Bronchial epithelial cell (primary cell): ENCODE data around the gene HAS3. TPM values are rescaled to one million over a fixed set of nuclear protein-coding genes. Genes with fewer than 3 reads are reported as not detected.
"Not testable (repeated sequence)": the region's sequence is repeated elsewhere in the genome, so short reads cannot be mapped to it uniquely, and the experiment has no call there.

Source experiments
- DNase-seq: peaks from one replicate; pipeline ENCODE4 v3.0.0-alpha.2; 2010; ENCODE audit warnings: low read depth
- FAIRE-seq: peaks from 2 replicates; lab custom pipeline; 2011; peaks lifted over from hg19 to GRCh38; lab: Jason Lieb, UNC
- H3K27me3 ChIP-seq: 2 replicates; pipeline ENCODE4 v1.5.1; 2011; ENCODE audit warnings: low read length; ENCODE audit not compliant: control insufficient read depth, insufficient read depth
- H3K36me3 ChIP-seq: 2 replicates; pipeline ENCODE4 v1.5.1; 2011; ENCODE audit warnings: low read length; ENCODE audit not compliant: control insufficient read depth, insufficient read depth
- H3K4me3 ChIP-seq: 2 replicates; pipeline ENCODE4 v1.5.1; 2011; ENCODE audit warnings: mild to moderate bottlenecking, low read depth, low read length, control low read depth
- CTCF ChIP-seq: IDR thresholded peaks from 2 replicates; pipeline ENCODE4 v1.5.1; 2011; ENCODE audit warnings: mild to moderate bottlenecking, moderate library complexity, low read length, control low read depth, inconsistent platforms; ENCODE audit not compliant: insufficient read depth, severe bottlenecking
- total RNA-seq: library from RNA; depleted of rRNA; stranded (reverse); fragments of >200 nt; gene quantifications from 2 replicates; pipeline ENCODE4 v1.2.1, GENCODE V29; 2014

Gene HAS3
- total RNA-seq, 1 donor from 2014 or later, result 8.4 TPM

DNA sequence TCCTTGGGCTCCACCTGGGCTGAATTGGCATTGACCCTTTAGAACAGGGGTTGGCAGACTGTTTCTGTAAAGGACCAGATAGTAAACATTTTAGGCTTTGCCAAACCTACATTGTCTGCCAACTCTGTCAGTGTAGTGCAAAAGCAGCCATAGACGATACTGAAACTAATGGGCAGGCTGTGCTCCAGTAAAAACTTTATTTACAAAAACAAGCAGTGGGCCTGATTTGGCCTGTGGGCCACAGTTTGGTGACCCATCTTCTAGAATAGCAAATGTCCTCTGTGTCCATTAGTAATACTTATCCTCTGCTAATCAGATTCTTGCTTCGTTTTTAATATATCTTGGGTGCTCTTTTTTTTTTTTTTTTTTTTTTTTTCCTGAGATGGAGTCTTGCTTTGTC, 33.2 kb downstream of the HAS3 start:
- no peaks in the 10 kb centered on the region for H3K27me3 ChIP-seq
- H3K4me3 ChIP-seq, result no peak overlapping the region
- no peak for DNase-seq
- FAIRE-seq, result no peak
- peaks cover 15% of the 10 kb centered on the region for H3K36me3 ChIP-seq
- TF ChIP-seq CTCF, result no peak

- peaks cover 15% of the 10 kb centered on the region for H3K36me3 ChIP-seq
- not testable (repeated sequence) for H3K27me3 ChIP-seq, H3K4me3 ChIP-seq, FAIRE-seq, DNase-seq
Measured at GRCh38 chr16:69139464-69139863, 34.0 kb downstream of the HAS3 start.

DNA sequence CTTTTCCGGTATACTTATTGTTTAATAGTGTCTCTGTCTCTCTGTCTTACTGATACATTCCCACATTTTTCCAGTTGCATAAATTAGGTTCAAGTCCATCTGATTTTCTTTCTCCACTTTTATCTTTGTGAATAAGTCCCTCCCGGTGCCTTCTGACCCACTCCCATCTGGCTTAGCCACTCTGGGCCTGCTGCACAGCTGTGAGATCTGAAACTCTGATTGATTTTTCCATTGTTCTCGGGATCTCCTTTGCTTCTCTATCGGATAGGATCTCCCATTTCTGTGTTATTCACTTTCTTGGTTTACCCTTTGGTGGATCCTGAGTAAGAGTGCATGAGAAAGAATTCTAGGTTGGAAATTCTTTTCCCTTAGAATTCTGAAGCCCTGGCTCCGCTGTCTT, 35.6 kb downstream of the HAS3 start:
- no peak for TF ChIP-seq CTCF
- Histone ChIP-seq H3K4me3 (no peak overlapping the region), H3K27me3 (no peaks in the 10 kb centered on the region), H3K36me3 (peaks cover 15% of the 10 kb centered on the region)
- DNase-seq (no peak), FAIRE-seq (no peak)

DNA sequence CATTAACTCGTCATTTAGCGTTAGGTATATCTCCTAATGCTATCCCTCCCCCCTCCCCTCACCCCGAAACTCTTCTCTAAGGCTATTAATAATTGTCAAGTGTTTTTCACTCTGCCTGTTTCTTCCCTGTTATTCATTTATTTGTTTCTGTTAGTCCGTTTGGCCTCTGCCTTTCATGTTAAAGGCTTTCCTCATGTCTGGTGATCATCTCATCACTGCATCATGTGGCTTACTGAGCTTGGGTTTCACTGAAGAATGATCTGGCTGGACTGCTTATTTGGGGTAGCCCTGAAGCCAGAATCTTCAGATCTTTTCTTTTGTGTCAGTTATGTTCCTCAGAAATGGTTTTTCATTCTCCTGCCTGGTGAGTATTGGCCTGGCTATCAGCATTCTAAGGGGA, 36.5 kb downstream of the HAS3 start:
- no peak for DNase-seq
- H3K36me3 ChIP-seq, result peaks cover 15% of the 10 kb centered on the region
- H3K27me3 ChIP-seq, result no peaks in the 10 kb centered on the region
- FAIRE-seq, result no peak
- H3K4me3 ChIP-seq, result no peak overlapping the region
- no peak for TF ChIP-seq CTCF

- H3K4me3 ChIP-seq, result no peak overlapping the region
- DNase-seq (no peak), FAIRE-seq (no peak)
- H3K36me3 ChIP-seq, result peaks cover 15% of the 10 kb centered on the region
- no peak for TF ChIP-seq CTCF
- H3K27me3 ChIP-seq, result no peaks in the 10 kb centered on the region
Measured at GRCh38 chr16:69143116-69143515, 37.7 kb downstream of the HAS3 start.

GRCh38 chr16:69145658-69146057, 40.2 kb downstream of the HAS3 start:
- TF ChIP-seq CTCF, result no peak
- H3K36me3 ChIP-seq, result peaks cover 12% of the 10 kb centered on the region
- no peak for FAIRE-seq
- no peak overlapping the region for H3K4me3 ChIP-seq
- H3K27me3 ChIP-seq, result no peaks in the 10 kb centered on the region
- no peak for DNase-seq

DNA sequence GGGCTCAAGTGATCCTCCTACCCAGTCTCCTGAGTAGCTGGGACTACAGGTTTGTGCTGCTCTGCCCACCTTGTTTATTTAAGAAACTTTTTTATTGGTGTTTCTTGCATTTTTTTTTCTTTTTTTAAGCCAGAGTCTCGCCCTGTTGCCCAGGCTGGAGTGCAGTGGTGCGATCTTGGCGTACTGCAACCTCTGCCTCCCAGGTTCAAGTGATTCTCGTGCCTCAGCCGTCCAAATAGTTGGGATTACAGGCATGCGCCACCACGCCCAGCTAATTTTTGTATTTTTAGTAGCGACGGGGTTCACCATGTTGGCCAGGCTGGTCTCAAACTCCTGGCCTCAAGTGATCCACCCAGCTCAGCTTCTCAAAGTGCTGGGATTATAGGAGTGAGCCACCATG, 44.2 kb downstream of the HAS3 start:
- not testable (repeated sequence) for H3K4me3 ChIP-seq, FAIRE-seq, DNase-seq, H3K27me3 ChIP-seq
- H3K36me3 ChIP-seq, result peaks cover 15% of the 10 kb centered on the region
